ENCODE measurements around the gene MAP4K4.

The MAP4K4 gene

GRCh38 chr2:101818531-101819451, 121.3 kb downstream of the MAP4K4 start:
- DNase-seq = no peak

DNA sequence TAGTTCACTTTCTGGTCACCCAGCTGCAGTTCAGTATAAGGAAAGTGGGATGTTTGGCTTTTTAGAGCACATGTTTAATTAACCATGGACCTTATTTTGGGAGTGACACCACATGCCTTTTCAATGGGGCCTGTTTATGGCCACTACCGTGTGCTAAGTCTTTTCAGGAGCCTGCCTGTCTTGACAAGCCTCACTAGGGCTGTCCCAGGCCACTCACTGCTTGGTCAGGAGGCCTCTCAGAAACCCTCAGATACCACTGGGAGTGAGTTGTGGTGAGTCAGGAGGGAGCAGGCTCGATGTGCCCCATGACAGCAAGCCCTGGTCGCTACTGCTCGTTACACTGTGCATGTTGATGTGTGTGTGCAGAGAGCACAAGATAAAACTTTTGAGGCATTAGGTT, 123.0 kb downstream of the MAP4K4 start:
- DNase-seq = no peak

- no peak for DNase-seq
Observed at GRCh38 chr2:101821059-101821805, 123.7 kb downstream of the MAP4K4 start.

DNA sequence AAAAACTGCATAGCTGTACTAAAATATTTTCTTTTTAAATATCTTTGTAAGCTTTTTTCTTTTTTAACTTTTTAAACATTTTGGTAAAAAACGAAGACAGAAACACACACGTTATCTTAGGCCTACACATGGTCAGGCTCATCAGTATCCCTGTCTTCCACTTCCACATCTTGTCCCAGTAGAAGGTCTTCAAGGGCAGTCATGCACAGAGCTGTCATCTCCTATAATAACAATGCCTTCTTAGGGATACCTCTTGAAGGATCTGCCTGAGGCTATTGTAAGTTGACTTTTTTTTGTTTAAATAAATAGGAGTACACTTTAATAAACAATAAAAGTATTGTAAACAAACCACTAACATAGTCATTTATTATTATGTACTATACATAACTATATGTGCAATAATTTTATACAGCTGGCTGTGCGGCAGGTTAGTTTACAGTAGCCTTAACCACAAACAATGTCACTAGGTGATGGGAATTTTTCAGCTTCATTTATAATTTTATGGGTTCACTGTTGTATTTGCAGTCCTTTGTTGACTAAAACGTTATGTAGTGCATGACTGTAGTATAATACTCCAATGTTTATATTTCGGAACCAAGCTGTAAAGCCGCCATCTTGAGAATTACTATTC, 124.4 kb downstream of the MAP4K4 start:
- no peak for DNase-seq

DNA sequence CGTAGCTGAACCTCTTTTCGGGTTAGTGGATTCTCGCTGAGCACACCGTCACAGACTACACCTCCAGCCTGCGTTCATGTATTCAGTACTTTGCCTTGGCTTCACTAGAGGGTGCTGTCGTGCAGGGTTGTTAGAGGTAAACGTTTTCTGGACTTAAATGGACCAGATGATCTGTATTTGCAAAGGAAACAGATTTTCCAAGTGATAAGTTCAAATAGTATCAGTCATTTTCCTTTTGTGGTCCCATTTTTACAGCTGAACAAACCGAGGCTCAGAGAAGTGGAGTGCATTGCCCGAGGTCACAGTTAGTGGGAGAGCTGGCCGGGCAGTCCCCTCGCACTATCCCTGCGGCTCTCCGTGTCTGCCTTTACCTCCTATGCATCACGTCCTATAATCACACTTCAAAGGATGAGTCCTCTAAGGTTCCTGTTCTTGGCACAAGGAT, 125.9 kb downstream of the MAP4K4 start:
- no peak for DNase-seq

DNA sequence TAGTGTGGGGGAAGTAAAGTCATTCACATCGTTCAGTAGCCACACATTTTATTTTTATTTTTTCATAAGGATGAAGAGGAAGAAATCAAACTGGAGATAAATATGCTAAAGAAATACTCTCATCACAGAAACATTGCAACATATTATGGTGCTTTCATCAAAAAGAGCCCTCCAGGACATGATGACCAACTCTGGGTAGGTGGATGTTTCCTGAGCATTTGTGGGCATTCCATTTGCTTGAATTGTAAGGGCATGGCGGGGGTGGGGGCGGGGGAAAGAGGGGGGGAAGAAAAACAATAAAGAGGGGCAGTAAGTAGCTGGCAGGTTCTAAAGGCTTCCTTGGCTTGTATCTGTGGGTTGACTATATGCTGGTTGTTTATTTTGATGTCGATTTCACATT, 126.4 kb downstream of the MAP4K4 start:
- no peak for DNase-seq

GRCh38 chr2:101826716-101827115, 129.2 kb downstream of the MAP4K4 start:
- no peak for DNase-seq

DNA sequence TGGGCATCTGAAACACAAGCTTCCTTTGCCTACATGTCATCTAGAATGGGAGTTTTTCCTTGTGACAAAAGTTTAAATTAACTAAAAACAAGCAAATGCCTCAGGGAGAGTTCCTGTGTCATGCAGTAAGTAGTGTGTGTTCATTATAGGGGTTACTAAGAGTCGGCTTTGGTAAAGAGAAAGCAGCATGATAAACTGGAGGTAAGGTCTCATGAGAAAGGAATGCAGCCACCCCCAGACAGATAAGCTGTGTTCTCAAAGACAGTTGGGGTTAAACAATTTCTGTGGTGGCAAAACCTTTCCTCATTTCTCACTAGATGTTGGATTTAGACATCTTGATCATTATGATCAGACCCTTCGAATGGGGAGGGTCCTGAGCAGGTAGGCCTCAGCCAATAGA, 129.7 kb downstream of the MAP4K4 start:
- DNase-seq = no peak

DNA sequence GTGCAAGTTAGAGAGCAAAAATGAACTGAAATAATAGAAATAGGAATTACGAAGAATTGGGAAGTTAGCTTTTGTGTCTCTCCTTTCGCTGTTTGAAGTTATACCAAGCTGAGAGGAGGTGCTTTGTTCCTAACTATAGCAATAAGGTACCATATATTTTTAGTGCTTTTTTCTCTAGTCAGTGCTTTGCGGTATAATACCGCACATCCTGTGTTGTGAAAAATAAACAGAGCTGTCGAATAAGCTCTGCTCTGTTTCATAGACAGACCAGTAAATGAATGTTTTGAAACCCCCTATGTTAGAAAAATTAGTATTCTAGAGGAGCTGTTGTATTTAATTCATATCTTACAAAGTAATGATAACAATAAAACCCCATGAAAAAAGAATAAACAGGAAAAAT, 130.8 kb downstream of the MAP4K4 start:
- no peak for DNase-seq

- no peak for DNase-seq
Observed at GRCh38 chr2:101828673-101829334, 131.3 kb downstream of the MAP4K4 start.

DNA sequence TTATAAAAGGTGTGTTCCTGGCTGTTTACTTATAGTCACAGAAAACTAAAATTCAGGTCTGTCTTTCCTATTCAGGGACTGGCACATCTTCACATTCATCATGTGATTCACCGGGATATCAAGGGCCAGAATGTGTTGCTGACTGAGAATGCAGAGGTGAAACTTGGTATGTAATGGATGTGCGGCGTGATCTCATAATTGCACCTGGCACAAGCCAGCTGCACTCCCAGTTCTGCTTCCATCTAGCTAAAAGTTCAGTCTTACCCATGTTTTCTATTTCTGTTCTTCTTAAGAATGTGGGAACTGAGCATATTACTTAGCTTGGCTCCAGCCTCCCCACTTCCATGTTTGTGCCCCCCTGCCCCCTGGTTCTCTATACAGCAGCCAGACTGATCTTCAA, 131.9 kb downstream of the MAP4K4 start:
- no peak for DNase-seq

GRCh38 chr2:101830146-101830545, 132.6 kb downstream of the MAP4K4 start:
- no peak for DNase-seq

DNA sequence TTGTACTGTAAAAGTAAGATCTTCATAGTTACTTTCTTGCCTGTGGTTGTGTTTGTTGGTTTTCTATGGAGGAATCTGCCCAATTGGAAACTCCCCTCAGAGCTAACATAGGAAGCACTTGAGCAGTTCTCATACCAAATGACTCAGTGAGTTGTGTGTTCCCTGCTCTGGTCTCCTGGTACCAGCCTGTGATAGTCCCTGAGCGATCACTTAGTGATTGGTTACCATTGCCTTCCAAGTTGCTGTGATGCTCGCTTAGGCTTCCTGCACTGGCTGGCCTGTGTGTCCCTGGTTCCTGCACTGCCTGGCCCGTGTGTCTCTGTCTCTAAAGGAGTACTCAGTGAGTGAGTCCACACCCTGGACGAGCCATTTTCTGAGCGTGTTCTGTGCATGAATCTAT, 133.0 kb downstream of the MAP4K4 start:
- DNase-seq = no peak

DNA sequence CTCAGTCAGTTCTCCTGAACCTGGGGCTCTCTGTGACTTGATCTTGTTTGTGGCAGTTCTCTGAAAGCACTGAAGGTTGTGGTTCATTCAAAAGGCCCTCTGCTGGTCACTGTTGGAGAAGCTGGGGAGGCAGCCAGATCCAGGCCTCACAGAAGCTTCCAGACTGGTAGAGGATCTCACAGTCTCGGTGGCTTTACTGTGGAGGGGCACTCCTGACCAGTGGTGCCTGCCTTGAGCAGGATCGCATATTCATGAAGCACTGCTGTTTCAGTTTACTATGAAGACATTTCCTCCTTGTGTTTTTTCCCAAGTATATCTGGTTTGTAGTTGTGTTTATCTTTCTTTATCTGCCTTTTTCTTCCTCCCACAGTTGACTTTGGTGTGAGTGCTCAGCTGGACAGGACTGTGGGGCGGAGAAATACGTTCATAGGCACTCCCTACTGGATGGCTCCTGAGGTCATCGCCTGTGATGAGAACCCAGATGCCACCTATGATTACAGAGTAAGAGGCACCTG, 133.9 kb downstream of the MAP4K4 start:
- no peak for DNase-seq

DNA sequence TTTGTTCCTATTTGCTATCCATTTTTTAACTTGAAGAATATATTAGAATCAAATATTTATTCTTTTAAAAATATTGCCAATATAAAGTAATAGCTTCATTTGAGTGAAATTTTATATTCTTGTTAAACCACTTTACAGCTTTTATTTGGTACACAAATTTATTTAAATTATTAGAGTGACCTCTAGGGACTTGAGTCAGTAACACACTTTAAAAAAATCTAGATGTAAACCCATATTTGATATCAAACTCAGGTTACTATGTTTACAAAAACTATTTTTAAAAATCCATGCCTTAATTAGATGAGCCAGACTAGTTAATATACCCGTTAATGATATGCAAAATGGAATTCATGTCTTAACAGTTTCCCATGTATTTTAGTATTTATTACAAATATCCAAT, 134.6 kb downstream of the MAP4K4 start:
- DNase-seq = no peak

- DNase-seq = no peak
Observed at GRCh38 chr2:101833890-101834523, 136.5 kb downstream of the MAP4K4 start.

DNA sequence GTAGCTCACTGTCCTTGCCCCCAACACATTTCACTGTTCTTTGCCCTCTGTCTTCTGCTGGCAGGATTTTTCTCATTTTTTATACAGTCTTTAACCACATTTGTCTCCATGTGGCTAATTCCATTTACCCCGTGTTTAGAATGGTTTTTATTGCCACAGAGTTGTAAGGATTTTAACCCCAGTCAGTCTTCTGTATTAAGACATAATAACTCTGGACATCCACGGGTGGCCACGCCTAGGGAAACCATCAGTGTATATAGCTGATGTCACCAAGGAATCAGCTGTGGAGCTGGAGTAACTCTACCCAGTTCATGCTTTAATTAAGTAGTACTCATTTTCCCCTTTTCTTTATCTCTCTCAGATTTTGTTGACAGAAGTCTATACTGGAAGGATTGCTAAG, 139.8 kb downstream of the MAP4K4 start:
- DNase-seq = no peak

DNA sequence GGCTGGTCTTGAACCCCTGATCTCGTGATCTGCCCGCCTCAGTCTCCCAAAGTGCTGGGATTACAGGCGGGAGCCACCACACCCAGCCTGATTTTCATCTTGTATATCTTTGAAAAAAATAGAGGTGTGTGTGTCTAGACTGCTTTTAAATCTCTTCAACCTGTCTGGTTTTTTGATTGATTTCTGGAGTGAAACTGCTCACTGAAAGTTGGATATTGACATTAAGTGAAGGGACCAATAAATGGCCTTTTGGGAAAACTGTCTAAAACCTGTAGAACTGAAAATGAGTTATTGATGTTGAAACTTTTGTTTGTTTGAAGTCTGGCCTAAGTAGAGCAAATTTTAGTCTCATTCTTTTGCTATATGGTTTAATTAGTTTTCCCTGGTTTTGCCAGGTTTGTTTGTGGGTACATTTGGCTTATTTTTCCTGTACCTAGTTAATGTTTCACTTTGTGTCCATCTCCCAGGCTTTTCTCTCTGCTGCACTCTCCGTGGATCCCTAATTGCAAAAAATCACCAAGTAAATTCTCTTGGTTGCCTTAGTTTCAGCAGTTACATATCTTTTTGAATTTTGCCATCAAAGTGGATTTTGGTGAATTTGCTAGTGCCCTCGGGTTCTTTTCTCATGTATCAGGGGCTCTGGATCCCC, 144.3 kb downstream of the MAP4K4 start:
- no peak for DNase-seq

- DNase-seq = no peak
Observed at GRCh38 chr2:101842471-101842870, 145.0 kb downstream of the MAP4K4 start.

GRCh38 chr2:101843048-101843447, 145.5 kb downstream of the MAP4K4 start:
- no peak for DNase-seq

GRCh38 chr2:101843471-101843870, 146.0 kb downstream of the MAP4K4 start:
- DNase-seq = no peak

Data from GOT3 (cell line).